ENCODE data around the gene SORCS2.

The SORCS2 gene

GRCh38 chr4:7704091-7704490 lies 511.8 kb downstream of the SORCS2 start:
- no peak for TF ChIP-seq CTCF (conservative IDR thresholded peaks at IDR 0.05; ENCODE audit: low read depth)
- CTCF ChIA-PET, result no interaction called here

GRCh38 chr4:7704625-7705024 lies 512.3 kb downstream of the SORCS2 start:
- no peak overlapping the region for H3K27ac ChIP-seq
- TF ChIP-seq CTCF (conservative IDR thresholded peaks at IDR 0.05; ENCODE audit: low read depth), result no peak
- ChIA-PET POLR2A (ENCODE audit: low non-redundant PET) (no interaction called here), CTCF (no interaction called here)
- no peak for DNase-seq (ENCODE audit: low spot score)

More at GRCh38 chr4:7704091-7704490, 511.8 kb downstream of the SORCS2 start:
- H3K27ac ChIP-seq, result no peak overlapping the region
- POLR2A ChIA-PET (ENCODE audit: low non-redundant PET), result no interaction called here
- no peak for DNase-seq (ENCODE audit: low spot score)

GRCh38 chr4:7705062-7705461 lies 512.7 kb downstream of the SORCS2 start:
- ChIA-PET POLR2A (ENCODE audit: low non-redundant PET) (no interaction called here), CTCF (no interaction called here)
- peak overlapping the region; percentile 81 for H3K27ac ChIP-seq
- DNase-seq (ENCODE audit: low spot score), result no peak
- no peak for TF ChIP-seq CTCF (conservative IDR thresholded peaks at IDR 0.05; ENCODE audit: low read depth)

GRCh38 chr4:7705593-7705992 lies 513.3 kb downstream of the SORCS2 start:
- ChIA-PET POLR2A (ENCODE audit: low non-redundant PET) (no interaction called here), CTCF (no interaction called here)
- peak overlapping the region; percentile 81 for H3K27ac ChIP-seq
- no peak for DNase-seq (ENCODE audit: low spot score)
- no peak for TF ChIP-seq CTCF (conservative IDR thresholded peaks at IDR 0.05; ENCODE audit: low read depth)

- ChIA-PET POLR2A (ENCODE audit: low non-redundant PET) (no interaction called here), CTCF (no interaction called here)
- TF ChIP-seq CTCF (conservative IDR thresholded peaks at IDR 0.05; ENCODE audit: low read depth), result no peak
- DNase-seq (ENCODE audit: low spot score), result no peak
- H3K27ac ChIP-seq, result no peak overlapping the region
Measured at GRCh38 chr4:7708238-7708637, 515.9 kb downstream of the SORCS2 start.

- ChIA-PET CTCF (no interaction called here), POLR2A (ENCODE audit: low non-redundant PET) (no interaction called here)
- H3K27ac ChIP-seq, result no peak overlapping the region
- TF ChIP-seq CTCF (conservative IDR thresholded peaks at IDR 0.05; ENCODE audit: low read depth), result no peak
- no peak for DNase-seq (ENCODE audit: low spot score)
Measured at GRCh38 chr4:7708981-7709380, 516.6 kb downstream of the SORCS2 start.

- DNase-seq (ENCODE audit: low spot score), result no peak
- POLR2A ChIA-PET (ENCODE audit: low non-redundant PET), result no interaction called here
- H3K27ac ChIP-seq, result no peak overlapping the region
- CTCF ChIA-PET, result no interaction called here
- no peak for TF ChIP-seq CTCF (conservative IDR thresholded peaks at IDR 0.05; ENCODE audit: low read depth)
Measured at GRCh38 chr4:7709431-7709830, 517.1 kb downstream of the SORCS2 start.

Data from RWPE1 (cell line).